Ascending aorta (tissue), 2 donors: ENCODE results near the gene DOLK. TPM values are rescaled to one million over a fixed set of nuclear protein-coding genes. Genes with fewer than 3 reads are reported as not detected.

Source experiments
- DNase-seq, 2 donors: peaks; one replicate each; pipeline ENCODE4 v3.0.0-alpha.2; 2019; ENCODE audit warnings: low spot score in 2 of 2
- H3K27ac ChIP-seq, 2 donors: fragments of 200-600 bp; sonication (generic); one replicate each; pipeline ENCODE4 v1.5.1; 2016 to 2017; ENCODE audit warnings: mild to moderate bottlenecking in 1 of 2
- H3K27me3 ChIP-seq: fragments of 200-600 bp; sonication (generic); one replicate; pipeline ENCODE4 v1.5.1; 2017
- H3K36me3 ChIP-seq, 2 donors: fragments of 200-600 bp; sonication (generic); one replicate each; pipeline ENCODE4 v1.5.1; 2016
- H3K4me1 ChIP-seq, 2 donors: fragments of 200-600 bp; sonication (generic); one replicate each; pipeline ENCODE4 v1.5.1; 2016 to 2017; ENCODE audit warnings: mild to moderate bottlenecking in 1 of 2
- H3K4me3 ChIP-seq, 2 donors: fragments of 200-600 bp; sonication (generic); one replicate each; pipeline ENCODE4 v1.5.1; 2016 to 2017; ENCODE audit warnings: mild to moderate bottlenecking in 1 of 2
- H3K9me3 ChIP-seq, 2 donors: fragments of 200-600 bp; sonication (generic); one replicate each; pipeline ENCODE4 v1.5.1; 2016
- CTCF ChIP-seq, 3 experiments: fragments of 200-600 bp in 2 of 3; fragments of 450-650 bp in 1 of 3; sonication (generic) in 2 of 3; IDR thresholded peaks; one replicate each; pipeline ENCODE4 v1.5.1; 2016 to 2019; ENCODE audit warnings: antibody characterized with exemption in 3 of 3, mild to moderate bottlenecking in 1 of 3, moderate library complexity in 1 of 3
- intact Hi-C: fragments of 100-400 bp; cut with DNase I; formaldehyde crosslinking; loops from one replicate; pipeline ENCODE4 v1.15.1; 2023
- total RNA-seq: library from RNA; depleted of rRNA; stranded (reverse); fragments of >200 nt; gene quantifications from one replicate; pipeline ENCODE4 v1.1.0, GENCODE V29; 2016

DOLK gene
- total RNA-seq, 1 donor from 2014 or later, result 5.0 TPM

GRCh38 chr9:128903079-128903461, 44.3 kb downstream of the DOLK start:
- H3K36me3 ChIP-seq, result peaks cover 23 to 28% of the 10 kb centered on the region in 2 donors
- H3K4me1 ChIP-seq, result peaks cover 11 to 27% of the 10 kb centered on the region in 2 donors
- no peak for DNase-seq
- no peaks in the 10 kb centered on the region for H3K9me3 ChIP-seq
- no peak for TF ChIP-seq CTCF (IDR thresholded peaks at IDR 0.05)
- intact Hi-C loops, result no loop called here
- H3K27me3 ChIP-seq, result no peaks in the 10 kb centered on the region
- peak overlapping the region; percentile 86 to 88 for H3K27ac ChIP-seq
- H3K4me3 ChIP-seq, result no peak overlapping the region

GRCh38 chr9:128902351-128903078, 44.9 kb downstream of the DOLK start:
- peak; percentile 48 to 80 for DNase-seq
- peaks cover 11 to 27% of the 10 kb centered on the region in 2 donors for H3K4me1 ChIP-seq
- H3K27me3 ChIP-seq, result no peaks in the 10 kb centered on the region
- TF ChIP-seq CTCF (IDR thresholded peaks at IDR 0.05), result no peak
- intact Hi-C loops, result no loop called here
- peak overlapping the region; percentile 86 to 88 for H3K27ac ChIP-seq
- no peaks in the 10 kb centered on the region for H3K9me3 ChIP-seq
- no peak overlapping the region for H3K4me3 ChIP-seq
- H3K36me3 ChIP-seq, result peaks cover 19 to 26% of the 10 kb centered on the region in 2 donors

GRCh38 chr9:128901822-128902221, 45.6 kb downstream of the DOLK start:
- H3K9me3 ChIP-seq, result no peaks in the 10 kb centered on the region
- H3K27me3 ChIP-seq, result no peaks in the 10 kb centered on the region
- intact Hi-C loops, result no loop called here
- DNase-seq, result no peak
- peaks cover 20 to 27% of the 10 kb centered on the region in 2 donors for H3K36me3 ChIP-seq
- H3K4me1 ChIP-seq, result peaks cover 11 to 27% of the 10 kb centered on the region in 2 donors
- no peak overlapping the region for H3K4me3 ChIP-seq
- TF ChIP-seq CTCF (IDR thresholded peaks at IDR 0.05), result no peak
- peak overlapping the region; percentile 86 to 88 for H3K27ac ChIP-seq

GRCh38 chr9:128901379-128901778, 46.0 kb downstream of the DOLK start:
- no peak overlapping the region for H3K4me3 ChIP-seq
- peaks cover 24 to 31% of the 10 kb centered on the region in 2 donors for H3K36me3 ChIP-seq
- H3K27me3 ChIP-seq, result no peaks in the 10 kb centered on the region
- peak overlapping the region; percentile 86 to 88 for H3K27ac ChIP-seq
- no peak for TF ChIP-seq CTCF (IDR thresholded peaks at IDR 0.05)
- H3K4me1 ChIP-seq, result peaks cover 11 to 27% of the 10 kb centered on the region in 2 donors
- intact Hi-C loops, result no loop called here
- DNase-seq, result no peak
- H3K9me3 ChIP-seq, result no peaks in the 10 kb centered on the region

GRCh38 chr9:128899566-128900322, 47.7 kb downstream of the DOLK start:
- TF ChIP-seq CTCF (IDR thresholded peaks at IDR 0.05), result no peak
- Histone ChIP-seq H3K27ac (peak overlapping the region; percentile 70 to 86), H3K4me1 (peaks cover 11 to 27% of the 10 kb centered on the region in 2 donors), H3K4me3 (no peak overlapping the region), H3K27me3 (no peaks in the 10 kb centered on the region), H3K9me3 (no peaks in the 10 kb centered on the region), H3K36me3 (peaks cover 29 to 35% of the 10 kb centered on the region in 2 donors)
- intact Hi-C loops, result no loop called here
- DNase-seq, result no peak
